ENCODE measurements around the gene CSNK1G3. TPM values are rescaled to one million over a fixed set of nuclear protein-coding genes. Genes with fewer than 3 reads are reported as not detected.
"Not testable (repeated sequence)": the region's sequence is repeated elsewhere in the genome, so short reads cannot be mapped to it uniquely, and the experiment has no call there.

The CSNK1G3 gene
- total RNA-seq: 86.6 TPM

GRCh38 chr5:123511648-123512605, at the start of gene CSNK1G3:
Gene CSNK1G3, plus strand, starts transcription at chr5:123512177. Its CDS starts 33,487 bp downstream, at chr5:123545664.
- DNase-seq: peak; percentile 99

DNA sequence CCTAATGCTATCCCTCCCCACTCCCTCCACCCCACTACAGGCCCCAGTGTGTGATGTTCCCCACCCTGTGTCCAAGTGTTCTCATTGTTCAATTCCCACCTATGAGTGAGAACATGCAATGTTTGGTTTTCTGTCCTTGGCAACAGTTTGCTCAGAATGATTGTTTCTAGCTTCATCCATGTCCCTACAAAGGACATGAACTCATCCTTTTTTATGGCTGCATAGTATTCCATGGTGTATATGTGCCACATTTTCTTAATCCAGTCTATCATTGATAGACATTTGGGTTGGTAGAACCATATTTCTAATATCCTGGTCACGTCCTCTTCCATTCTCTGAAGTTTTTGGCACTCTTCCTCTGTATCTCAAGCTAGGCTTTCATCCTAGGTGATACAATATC, 45.1 kb upstream of the CSNK1G3 start:
- DNase-seq: not testable (repeated sequence)

- DNase-seq: no peak
Measured at GRCh38 chr5:123471385-123471784, 40.6 kb upstream of the CSNK1G3 start.

GRCh38 chr5:123472150-123472924, 39.6 kb upstream of the CSNK1G3 start:
- no peak for DNase-seq

DNA sequence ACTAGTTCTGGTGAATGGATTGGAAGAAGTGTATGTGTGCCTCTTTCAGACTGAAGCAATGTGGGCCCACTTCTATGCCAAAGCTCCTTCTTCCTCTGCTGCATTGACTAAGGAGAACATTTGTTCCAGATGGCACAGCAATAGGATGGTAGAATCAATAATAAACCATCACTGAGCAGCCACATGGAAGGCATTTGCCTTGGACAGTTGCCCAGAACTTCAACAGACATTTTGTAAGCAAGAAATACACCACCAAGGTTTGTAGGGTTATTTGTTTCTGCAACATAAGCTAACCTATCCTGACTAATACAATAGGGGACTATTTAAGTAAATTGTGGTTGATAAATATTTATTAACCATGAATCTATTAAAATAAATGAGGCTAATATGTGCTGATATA, 37.7 kb upstream of the CSNK1G3 start:
- no peak for DNase-seq

- DNase-seq: no peak
Measured at GRCh38 chr5:123476731-123477130, 35.2 kb upstream of the CSNK1G3 start.

GRCh38 chr5:123478546-123478945, 33.4 kb upstream of the CSNK1G3 start:
- DNase-seq: no peak

GRCh38 chr5:123482258-123482657, 29.7 kb upstream of the CSNK1G3 start:
- DNase-seq: no peak

- no peak for DNase-seq
Measured at GRCh38 chr5:123483446-123484077, 28.4 kb upstream of the CSNK1G3 start.

GRCh38 chr5:123485275-123485674, 26.7 kb upstream of the CSNK1G3 start:
- DNase-seq: no peak

DNA sequence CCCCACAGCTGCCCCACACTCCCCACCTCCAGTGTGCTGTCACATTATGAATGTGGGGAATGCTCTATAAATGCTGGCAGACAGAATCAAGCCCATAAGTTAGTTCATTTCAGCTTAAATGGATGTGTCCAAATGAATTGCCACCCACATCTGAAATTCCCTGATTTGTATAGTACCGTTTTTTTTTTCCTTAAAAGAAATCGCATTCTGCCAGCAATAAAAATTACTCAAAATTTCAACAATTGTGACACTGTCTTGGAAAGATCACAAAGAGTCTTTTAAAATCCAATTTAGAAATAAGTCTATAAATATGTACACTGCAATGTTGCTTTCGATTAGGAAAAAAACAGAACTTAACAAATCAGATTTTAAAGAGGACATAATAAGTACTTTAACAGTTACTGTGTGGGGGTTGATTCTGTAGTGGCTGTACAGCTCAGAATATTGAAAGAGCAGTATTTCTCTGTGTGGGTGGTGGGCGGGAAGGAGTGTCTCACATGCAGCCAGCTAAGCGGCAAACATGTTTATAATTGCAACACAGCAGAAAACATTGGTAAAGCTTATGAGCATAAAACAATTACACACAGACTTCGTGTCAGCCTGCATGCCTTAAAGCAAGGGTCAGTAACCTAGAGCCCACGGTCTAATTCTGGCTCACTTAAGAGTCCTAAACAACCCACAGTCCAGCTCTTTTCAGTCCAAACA, 24.9 kb upstream of the CSNK1G3 start:
- peak; percentile 15 for DNase-seq

- DNase-seq: no peak
Measured at GRCh38 chr5:123490974-123491373, 21.0 kb upstream of the CSNK1G3 start.

DNA sequence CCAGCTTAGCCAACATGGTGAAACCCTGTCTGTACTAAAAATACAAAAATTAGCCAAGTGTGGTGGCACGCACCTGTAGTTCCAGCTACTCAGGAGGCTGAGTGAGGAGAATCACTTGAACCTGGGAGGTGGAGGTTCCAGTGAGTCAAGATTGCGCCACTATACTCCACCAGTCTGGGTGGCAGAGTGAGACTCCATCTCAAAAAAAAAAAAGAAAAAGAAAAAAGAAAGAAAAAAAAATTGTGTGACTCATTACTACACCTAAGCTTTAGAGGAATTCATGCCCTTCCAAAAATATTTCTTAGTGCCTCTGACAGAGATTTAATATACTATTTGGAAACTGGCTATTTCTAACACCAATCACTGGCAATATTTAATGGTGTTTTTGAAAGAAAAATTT, 16.8 kb upstream of the CSNK1G3 start:
- DNase-seq: not testable (repeated sequence)

- peak; percentile 86 for DNase-seq
Measured at GRCh38 chr5:123496892-123497291, 15.1 kb upstream of the CSNK1G3 start.

GRCh38 chr5:123500471-123500870, 11.5 kb upstream of the CSNK1G3 start:
- no peak for DNase-seq

- no peak for DNase-seq
Measured at GRCh38 chr5:123502120-123502519, 9.9 kb upstream of the CSNK1G3 start.

- no peak for DNase-seq
Measured at GRCh38 chr5:123503299-123503698, 8.7 kb upstream of the CSNK1G3 start.

- DNase-seq: no peak
Measured at GRCh38 chr5:123505633-123506032, 6.3 kb upstream of the CSNK1G3 start.

DNA sequence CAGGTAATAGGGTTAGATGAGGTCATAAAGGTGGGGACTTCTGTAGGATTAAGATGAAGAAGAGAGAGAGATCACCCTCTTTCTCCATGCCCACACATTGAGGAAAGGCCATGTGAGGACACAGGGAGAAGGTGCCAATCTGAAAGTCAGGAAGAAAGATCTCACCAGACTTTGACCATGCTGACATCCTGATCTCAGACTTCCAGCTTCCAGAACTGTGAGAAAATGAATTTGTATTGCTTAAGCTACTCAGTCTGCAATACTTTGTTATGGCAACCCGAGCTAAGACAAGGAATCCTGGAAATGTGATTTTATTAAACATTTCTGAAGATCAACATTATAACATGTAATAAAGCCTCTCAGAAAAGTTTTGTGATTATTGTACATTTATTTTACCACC, 3.5 kb upstream of the CSNK1G3 start:
- DNase-seq: no peak

DNA sequence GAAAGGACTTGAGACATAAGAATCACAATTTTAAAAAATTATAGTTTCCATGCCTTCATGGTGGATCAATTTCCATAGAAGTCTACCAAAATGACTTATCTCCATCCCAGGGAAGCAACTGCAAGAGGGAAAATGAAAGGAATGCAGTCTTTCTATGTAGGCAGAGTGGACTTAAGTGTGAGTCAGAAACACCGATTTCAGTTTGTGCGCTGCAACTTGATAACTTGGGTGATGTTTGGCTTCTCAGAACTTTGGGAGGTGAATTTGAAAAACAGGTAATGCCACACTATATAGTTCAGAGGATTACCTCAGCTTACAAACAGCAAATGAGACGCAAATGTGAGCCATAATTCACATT, 708 bp upstream of the CSNK1G3 start:
- no peak for DNase-seq

- peak; percentile 55 for DNase-seq
Measured at GRCh38 chr5:123512611-123513461, 859 bp downstream of the CSNK1G3 start.
